ENCODE measurements around the gene CD81.
A peak's percentile ranks its signal among the peaks of the same experiment; 100 is the strongest.

The CD81 gene

GRCh38 chr11:2442589-2442988, 65.5 kb downstream of the CD81 start:
- no peak for DNase-seq

- DNase-seq: no peak
Observed at GRCh38 chr11:2443406-2443805, 66.3 kb downstream of the CD81 start.

GRCh38 chr11:2443881-2444820, 67.0 kb downstream of the CD81 start, which contains the start of gene TRPM5:
TRPM5 (minus strand) TSS chr11:2444514; CDS start chr11:2423036, 21,478 bp downstream.
- DNase-seq: peak; percentile 81

- peak; percentile 48 for DNase-seq
Observed at GRCh38 chr11:2444821-2445745, 68.0 kb downstream of the CD81 start, which contains the start of gene KCNQ1. KCNQ1 (plus strand) TSS chr11:2445008; CDS start chr11:2445099, 91 bp downstream.

GRCh38 chr11:2445746-2446551, 68.8 kb downstream of the CD81 start:
- peak; percentile 22 for DNase-seq

GRCh38 chr11:2446590-2447252, 69.6 kb downstream of the CD81 start:
- peak; percentile 19 for DNase-seq
